Measurements from ENCODE around the gene TTLL9. TPM values are rescaled to one million over a fixed set of nuclear protein-coding genes. Genes with fewer than 3 reads are reported as not detected.

TTLL9 gene
- total RNA-seq, 6 experiments from 2014 or later: not detected

- H3K36me3 ChIP-seq: no peaks in the 10 kb centered on the region
- H3K4me1 ChIP-seq: no peaks in the 10 kb centered on the region
- no peak overlapping the region for H3K4me3 ChIP-seq
- TF ChIP-seq POLR2A (IDR thresholded peaks at IDR 0.05): no peak
- TF ChIP-seq, protein P1, sequence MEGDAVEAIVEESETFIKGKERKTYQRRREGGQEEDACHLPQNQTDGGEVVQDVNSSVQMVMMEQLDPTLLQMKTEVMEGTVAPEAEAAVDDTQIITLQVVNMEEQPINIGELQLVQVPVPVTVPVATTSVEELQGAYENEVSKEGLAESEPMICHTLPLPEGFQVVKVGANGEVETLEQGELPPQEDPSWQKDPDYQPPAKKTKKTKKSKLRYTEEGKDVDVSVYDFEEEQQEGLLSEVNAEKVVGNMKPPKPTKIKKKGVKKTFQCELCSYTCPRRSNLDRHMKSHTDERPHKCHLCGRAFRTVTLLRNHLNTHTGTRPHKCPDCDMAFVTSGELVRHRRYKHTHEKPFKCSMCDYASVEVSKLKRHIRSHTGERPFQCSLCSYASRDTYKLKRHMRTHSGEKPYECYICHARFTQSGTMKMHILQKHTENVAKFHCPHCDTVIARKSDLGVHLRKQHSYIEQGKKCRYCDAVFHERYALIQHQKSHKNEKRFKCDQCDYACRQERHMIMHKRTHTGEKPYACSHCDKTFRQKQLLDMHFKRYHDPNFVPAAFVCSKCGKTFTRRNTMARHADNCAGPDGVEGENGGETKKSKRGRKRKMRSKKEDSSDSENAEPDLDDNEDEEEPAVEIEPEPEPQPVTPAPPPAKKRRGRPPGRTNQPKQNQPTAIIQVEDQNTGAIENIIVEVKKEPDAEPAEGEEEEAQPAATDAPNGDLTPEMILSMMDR (IDR thresholded peaks at IDR 0.05): no peak
- WGBS (ENCODE audit: insufficient coverage, low coverage, low lambda C conversion rate, missing lambda C conversion rate): 46% methylated on average over 6 of the region's 8 CpGs
- H3K27me3 ChIP-seq: no peaks in the 10 kb centered on the region
- no peak overlapping the region for H3K27ac ChIP-seq
- no peak for ATAC-seq
- H3K9me3 ChIP-seq: no peaks in the 10 kb centered on the region
- no peak for DNase-seq
- intact Hi-C loops (cut with DNase I): no loop called here
These were observed 20.2 kb downstream of the TTLL9 start for GRCh38 chr20:31890646-31891045.

GRCh38 chr20:31894980-31895675, 24.7 kb downstream of the TTLL9 start:
- DNase-seq: no peak
- ATAC-seq: peak; percentile 70 to 95 (median 85)
- no peaks in the 10 kb centered on the region for H3K27me3 ChIP-seq
- H3K4me3 ChIP-seq: no peak overlapping the region
- H3K36me3 ChIP-seq: no peaks in the 10 kb centered on the region
- WGBS (ENCODE audit: insufficient coverage, low coverage, low lambda C conversion rate, missing lambda C conversion rate): 34% methylated on average over 7 of the region's 8 CpGs
- no peak for TF ChIP-seq POLR2A (IDR thresholded peaks at IDR 0.05)
- TF ChIP-seq, protein P1 (IDR thresholded peaks at IDR 0.05): no peak
- intact Hi-C loops (cut with DNase I): no loop called here
- no peaks in the 10 kb centered on the region for H3K9me3 ChIP-seq
- no peaks in the 10 kb centered on the region for H3K4me1 ChIP-seq
- H3K27ac ChIP-seq: no peak overlapping the region

DNA sequence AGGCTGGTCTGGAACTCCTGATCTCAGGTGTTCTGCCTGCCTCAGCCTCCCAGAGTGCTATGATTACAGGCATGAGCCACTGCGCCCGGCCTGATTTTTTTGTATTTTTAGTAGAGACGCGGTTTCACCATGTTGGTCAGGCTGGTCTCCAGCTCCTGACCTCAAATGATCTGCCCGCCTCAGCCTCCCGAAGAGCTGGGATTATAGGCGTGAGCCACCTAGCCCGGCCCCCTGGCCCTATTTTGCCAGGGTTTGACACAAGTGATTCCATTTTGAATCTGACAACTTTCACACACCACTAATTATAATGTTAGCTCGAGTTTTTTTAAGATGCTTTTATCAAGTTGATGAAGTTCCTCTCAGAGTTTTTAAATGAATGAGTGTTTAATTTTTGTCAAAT, 25.6 kb downstream of the TTLL9 start:
- no peak overlapping the region for H3K27ac ChIP-seq
- DNase-seq: no peak
- 67% methylated on average over 6 of the region's 9 CpGs for WGBS (ENCODE audit: insufficient coverage, low coverage, low lambda C conversion rate, missing lambda C conversion rate)

DNA sequence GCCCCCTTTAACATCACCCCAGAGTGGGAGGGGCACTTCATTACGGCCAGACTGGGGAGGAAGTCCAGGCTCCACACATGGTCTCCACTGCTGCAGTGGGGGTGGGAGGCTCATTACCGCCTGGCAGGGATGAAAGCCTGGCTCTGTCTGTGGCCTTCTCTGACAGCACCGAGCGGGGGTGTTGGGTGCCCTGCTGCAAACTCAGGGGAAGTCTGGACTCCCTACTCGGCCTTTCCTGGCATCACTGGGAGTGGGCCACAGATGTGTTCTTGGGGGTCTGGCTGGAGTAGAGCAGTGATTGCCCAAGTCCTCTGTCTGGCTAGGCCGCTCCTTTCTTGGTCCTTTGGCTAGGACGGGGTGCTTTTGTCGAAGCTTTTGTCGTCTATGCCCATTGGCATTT, 27.1 kb downstream of the TTLL9 start:
- no peak for ATAC-seq
- DNase-seq: no peak
- no peaks in the 10 kb centered on the region for H3K4me1 ChIP-seq
- no peak overlapping the region for H3K4me3 ChIP-seq
- no peaks in the 10 kb centered on the region for H3K27me3 ChIP-seq
- no peaks in the 10 kb centered on the region for H3K36me3 ChIP-seq
- 34% methylated on average over 3 of the region's 9 CpGs for WGBS (ENCODE audit: insufficient coverage, low coverage, low lambda C conversion rate, missing lambda C conversion rate)
- no peak overlapping the region for H3K27ac ChIP-seq
- TF ChIP-seq, protein P1 (IDR thresholded peaks at IDR 0.05): no peak
- TF ChIP-seq POLR2A (IDR thresholded peaks at IDR 0.05): no peak
- intact Hi-C loops (cut with DNase I): no loop called here
- H3K9me3 ChIP-seq: no peaks in the 10 kb centered on the region

More for the DNA sequence above, 25.6 kb downstream of the TTLL9 start:
- TF ChIP-seq POLR2A (IDR thresholded peaks at IDR 0.05): no peak
- TF ChIP-seq, protein P1 (IDR thresholded peaks at IDR 0.05): no peak
- Histone ChIP-seq H3K9me3 (no peaks in the 10 kb centered on the region), H3K27me3 (no peaks in the 10 kb centered on the region), H3K4me3 (no peak overlapping the region), H3K36me3 (no peaks in the 10 kb centered on the region), H3K4me1 (no peaks in the 10 kb centered on the region)
- no peak for ATAC-seq
- intact Hi-C loops (cut with DNase I): no loop called here

Measured in right lobe of liver (tissue), 6 donors.